HG02840 (cell line): ENCODE data around the gene DYNLT2B.
"Not testable (repeated sequence)": the region's sequence is repeated elsewhere in the genome, so short reads cannot be mapped to it uniquely, and the experiment has no call there.

Experiments
- ATAC-seq: cut with Tn5 transposase; IDR thresholded peaks from one replicate; pipeline ENCODE4 v1.9.1; 2021; ENCODE audit warnings: mild to moderate bottlenecking, moderate library complexity, moderate number of reproducible peaks; ENCODE audit not compliant: unreplicated experiment, low FRiP score

DYNLT2B gene

GRCh38 chr3:196317687-196318467 is at the start of gene DYNLT2B:
Gene DYNLT2B (minus strand): TSS chr3:196318240. CDS start chr3:196318152, 88 bp downstream.
- peak; percentile 85 for ATAC-seq

- ATAC-seq: no peak
Observed at GRCh38 chr3:196365736-196366135, 47.7 kb upstream of the DYNLT2B start.

GRCh38 chr3:196360586-196360985 is 42.5 kb upstream of the DYNLT2B start:
- ATAC-seq: no peak

- ATAC-seq: not testable (repeated sequence)
Observed at GRCh38 chr3:196358540-196358939, 40.5 kb upstream of the DYNLT2B start.

GRCh38 chr3:196357905-196358304 is 39.9 kb upstream of the DYNLT2B start:
- ATAC-seq: no peak

GRCh38 chr3:196356556-196356955 is 38.5 kb upstream of the DYNLT2B start:
- ATAC-seq: no peak

GRCh38 chr3:196355668-196356067 is 37.6 kb upstream of the DYNLT2B start:
- no peak for ATAC-seq

GRCh38 chr3:196354132-196354531 is 36.1 kb upstream of the DYNLT2B start:
- no peak for ATAC-seq

GRCh38 chr3:196351541-196351940 is 33.5 kb upstream of the DYNLT2B start:
- ATAC-seq: no peak

GRCh38 chr3:196350067-196350466 is 32.0 kb upstream of the DYNLT2B start:
- no peak for ATAC-seq

GRCh38 chr3:196348698-196349097 is 30.7 kb upstream of the DYNLT2B start:
- no peak for ATAC-seq

- ATAC-seq: no peak
Observed at GRCh38 chr3:196344663-196345062, 26.6 kb upstream of the DYNLT2B start.

- ATAC-seq: not testable (repeated sequence)
Observed at GRCh38 chr3:196343917-196344316, 25.9 kb upstream of the DYNLT2B start.

GRCh38 chr3:196341137-196341536 is 23.1 kb upstream of the DYNLT2B start:
- ATAC-seq: no peak

- ATAC-seq: no peak
Observed at GRCh38 chr3:196340466-196340865, 22.4 kb upstream of the DYNLT2B start.

- no peak for ATAC-seq
Observed at GRCh38 chr3:196339493-196340254, 21.6 kb upstream of the DYNLT2B start.

- no peak for ATAC-seq
Observed at GRCh38 chr3:196339044-196339443, 21.0 kb upstream of the DYNLT2B start.

- no peak for ATAC-seq
Observed at GRCh38 chr3:196336319-196337145, 18.5 kb upstream of the DYNLT2B start.

- ATAC-seq: no peak
Observed at GRCh38 chr3:196335503-196335948, 17.5 kb upstream of the DYNLT2B start.

GRCh38 chr3:196334982-196335381 is 16.9 kb upstream of the DYNLT2B start:
- ATAC-seq: no peak

- no peak for ATAC-seq
Observed at GRCh38 chr3:196332168-196332567, 14.1 kb upstream of the DYNLT2B start.
